SU-DHL-6 (cell line): ENCODE measurements around the gene MPC1L.

Source experiments
- EZH2phosphoT487 ChIP-seq: fragments of 200-600 bp; sonication (generic), shearing (Covaris generic); conservative IDR thresholded peaks from 2 replicates; pipeline ENCODE4 v1.6.1; 2018; ENCODE audit warnings: mild to moderate bottlenecking, antibody characterized with exemption, low read length, moderate library complexity, mixed read lengths
- TF ChIP-seq, protein P1 (sequence below): fragments of 200-600 bp; sonication (generic); IDR thresholded peaks from one replicate; pipeline ENCODE4 v1.5.1; 2017; ENCODE audit warnings: antibody characterized with exemption, mild to moderate bottlenecking, low read length, moderate library complexity; ENCODE audit not compliant: insufficient read depth, poor library complexity, severe bottlenecking

DNA sequence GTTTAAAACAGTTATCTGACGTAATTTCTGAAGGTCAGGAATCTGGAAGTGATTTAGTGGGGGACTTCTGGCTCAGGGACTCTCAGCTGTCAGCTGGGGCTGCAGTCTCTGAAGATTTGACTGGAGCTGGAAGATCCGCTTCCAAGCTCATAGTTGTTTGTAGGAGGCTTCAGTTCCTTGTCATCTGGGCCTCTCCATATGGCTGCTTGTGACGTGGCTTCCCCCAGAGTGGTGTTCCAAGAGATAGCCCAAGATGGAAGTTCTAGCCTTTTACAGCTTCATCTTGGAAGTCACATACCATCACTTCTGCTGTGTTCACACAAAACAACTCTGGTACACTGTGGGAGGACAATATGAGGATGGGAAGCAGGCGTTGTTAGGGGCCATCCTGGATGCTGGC lies 2.1 kb downstream of the MPC1L start:
- no peak for TF ChIP-seq EZH2phosphoT487
- TF ChIP-seq, protein P1, sequence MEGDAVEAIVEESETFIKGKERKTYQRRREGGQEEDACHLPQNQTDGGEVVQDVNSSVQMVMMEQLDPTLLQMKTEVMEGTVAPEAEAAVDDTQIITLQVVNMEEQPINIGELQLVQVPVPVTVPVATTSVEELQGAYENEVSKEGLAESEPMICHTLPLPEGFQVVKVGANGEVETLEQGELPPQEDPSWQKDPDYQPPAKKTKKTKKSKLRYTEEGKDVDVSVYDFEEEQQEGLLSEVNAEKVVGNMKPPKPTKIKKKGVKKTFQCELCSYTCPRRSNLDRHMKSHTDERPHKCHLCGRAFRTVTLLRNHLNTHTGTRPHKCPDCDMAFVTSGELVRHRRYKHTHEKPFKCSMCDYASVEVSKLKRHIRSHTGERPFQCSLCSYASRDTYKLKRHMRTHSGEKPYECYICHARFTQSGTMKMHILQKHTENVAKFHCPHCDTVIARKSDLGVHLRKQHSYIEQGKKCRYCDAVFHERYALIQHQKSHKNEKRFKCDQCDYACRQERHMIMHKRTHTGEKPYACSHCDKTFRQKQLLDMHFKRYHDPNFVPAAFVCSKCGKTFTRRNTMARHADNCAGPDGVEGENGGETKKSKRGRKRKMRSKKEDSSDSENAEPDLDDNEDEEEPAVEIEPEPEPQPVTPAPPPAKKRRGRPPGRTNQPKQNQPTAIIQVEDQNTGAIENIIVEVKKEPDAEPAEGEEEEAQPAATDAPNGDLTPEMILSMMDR, result no peak
